ENCODE measurements around the gene GPT2.
"Not testable (repeated sequence)": the region's sequence is repeated elsewhere in the genome, so short reads cannot be mapped to it uniquely, and the experiment has no call there.

The GPT2 gene

DNA sequence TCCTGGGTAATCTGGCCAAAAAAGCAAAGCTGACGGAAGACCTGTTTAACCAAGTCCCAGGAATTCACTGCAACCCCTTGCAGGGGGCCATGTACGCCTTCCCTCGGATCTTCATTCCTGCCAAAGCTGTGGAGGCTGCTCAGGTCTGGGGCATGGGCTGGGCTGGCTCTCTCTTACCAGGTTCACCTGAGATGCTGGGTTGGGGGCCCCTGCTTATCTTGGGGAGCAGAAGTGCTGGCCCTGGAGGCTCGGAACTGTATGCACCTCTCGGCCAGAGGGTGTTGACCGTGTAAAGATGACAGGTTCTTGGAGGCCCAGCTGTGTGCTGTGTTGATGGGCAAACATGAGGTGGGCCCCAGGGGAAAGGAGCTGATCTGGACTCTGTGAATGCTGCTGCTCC, 40.2 kb downstream of the GPT2 start:
- DNase-seq, result no peak

DNA sequence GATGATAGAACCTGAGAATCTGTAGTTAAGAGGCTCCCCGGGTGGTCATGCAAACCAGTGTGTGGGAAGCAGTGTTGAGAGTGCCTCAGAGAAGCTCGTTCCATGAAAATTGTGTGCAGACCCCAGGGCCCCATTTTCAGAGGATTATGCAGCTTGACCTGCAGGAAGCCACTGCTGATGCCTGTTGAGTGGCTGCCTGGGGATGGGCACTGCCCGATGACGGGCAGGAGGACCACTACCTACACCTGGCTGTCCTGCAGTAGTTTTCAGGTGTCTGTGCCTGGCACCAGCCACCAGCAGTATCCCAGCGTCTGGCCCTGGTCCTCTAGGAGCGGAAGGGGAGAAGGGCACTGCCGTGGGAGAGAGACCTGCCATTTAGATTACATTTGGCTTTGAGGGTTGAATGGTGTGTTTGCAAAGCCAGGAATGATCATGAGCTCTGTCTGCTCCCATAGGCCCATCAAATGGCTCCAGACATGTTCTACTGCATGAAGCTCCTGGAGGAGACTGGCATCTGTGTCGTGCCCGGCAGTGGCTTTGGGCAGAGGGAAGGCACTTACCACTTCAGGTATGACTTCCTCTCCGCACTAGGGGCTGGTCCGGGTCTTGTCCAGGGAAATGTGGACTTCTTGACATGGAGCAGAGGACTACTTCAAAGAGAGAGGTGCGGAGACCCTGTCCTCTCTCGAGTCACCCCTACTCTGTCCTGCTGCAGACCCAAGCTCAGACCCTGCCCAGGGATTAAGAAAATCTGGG, 42.5 kb downstream of the GPT2 start:
- no peak for DNase-seq

DNA sequence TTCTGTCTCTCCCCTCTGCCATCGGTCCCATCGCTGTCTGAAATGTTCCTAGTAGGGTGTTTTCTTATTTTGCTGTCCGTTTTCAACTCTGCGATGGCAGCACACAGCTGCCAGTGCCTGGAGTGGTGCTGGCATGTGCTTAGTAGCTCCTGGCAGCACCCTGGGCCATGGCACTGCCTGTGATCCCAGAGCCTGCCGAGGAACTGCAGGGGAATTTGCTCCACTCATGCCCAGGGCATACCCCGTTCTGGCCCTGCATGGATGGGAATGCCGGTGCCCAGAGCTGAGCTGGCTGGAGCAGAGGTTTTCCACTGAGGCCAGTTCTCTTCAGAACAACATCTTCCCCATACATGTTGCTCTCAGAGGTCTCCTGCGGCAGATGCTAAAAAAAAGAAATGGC, 43.1 kb downstream of the GPT2 start:
- DNase-seq, result no peak

DNA sequence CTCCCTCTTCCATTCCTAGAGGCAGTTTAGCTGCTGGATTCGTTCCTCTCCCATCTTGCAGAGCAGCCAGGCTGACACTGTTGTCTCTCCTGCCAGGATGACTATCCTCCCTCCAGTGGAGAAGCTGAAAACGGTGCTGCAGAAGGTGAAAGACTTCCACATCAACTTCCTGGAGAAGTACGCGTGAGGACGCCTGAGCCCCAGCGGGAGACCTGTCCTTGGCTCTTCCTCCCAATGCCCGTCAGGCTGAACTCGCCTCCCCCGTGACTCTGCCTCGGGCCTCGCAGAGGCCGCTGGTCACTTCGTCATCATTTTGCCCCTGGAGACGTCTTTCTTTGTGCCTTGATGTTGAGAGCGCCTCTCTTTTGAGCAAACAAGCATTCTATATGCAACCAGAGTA, 44.6 kb downstream of the GPT2 start:
- DNase-seq, result no peak

DNA sequence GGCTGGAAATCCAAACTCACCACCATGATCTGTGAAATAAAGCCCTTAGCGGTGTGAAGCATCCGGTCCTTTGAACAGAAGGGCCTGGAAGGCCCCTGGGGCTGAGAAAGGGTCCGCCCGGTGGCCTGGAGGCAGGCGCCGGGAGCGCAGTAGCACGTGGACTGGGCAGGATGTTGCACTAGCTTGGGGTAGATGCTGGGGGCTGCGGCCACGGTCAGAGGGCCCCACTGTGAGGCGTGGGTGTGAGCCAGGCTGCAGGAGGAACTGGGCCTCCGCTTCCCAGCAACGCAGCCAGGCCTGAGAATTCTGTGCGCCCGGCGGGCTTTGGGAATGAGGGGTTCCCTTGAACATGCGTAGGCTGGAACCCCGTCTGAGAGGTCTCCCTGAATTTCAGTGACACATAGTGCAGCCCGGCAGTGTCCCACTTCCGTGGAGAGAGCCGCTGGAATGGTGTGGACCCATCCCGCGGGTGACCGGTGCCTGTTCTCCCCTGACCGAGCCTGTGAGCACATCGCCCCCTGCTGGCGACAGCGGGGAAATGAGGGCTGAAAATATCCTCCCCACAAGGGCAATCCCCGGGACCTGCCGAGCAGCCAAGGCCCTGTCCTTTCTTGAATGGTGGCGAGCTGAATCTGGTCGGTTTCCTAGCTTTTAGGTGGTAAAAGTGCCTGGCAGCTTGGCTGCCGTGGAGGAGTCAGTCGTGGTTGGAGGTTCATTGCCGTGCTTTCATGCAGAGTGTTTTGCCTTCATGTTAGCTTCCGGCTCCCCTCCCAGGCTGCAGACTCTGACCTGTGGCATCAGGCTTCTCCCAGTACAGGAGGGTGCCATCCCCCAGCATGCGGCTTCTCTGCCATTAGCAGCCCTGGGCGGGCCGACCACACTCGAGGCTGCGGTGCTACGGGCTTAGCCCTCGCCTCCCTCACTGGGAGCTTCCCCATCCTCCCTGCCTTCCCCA, 45.5 kb downstream of the GPT2 start:
- DNase-seq, result peak; percentile 70

DNA sequence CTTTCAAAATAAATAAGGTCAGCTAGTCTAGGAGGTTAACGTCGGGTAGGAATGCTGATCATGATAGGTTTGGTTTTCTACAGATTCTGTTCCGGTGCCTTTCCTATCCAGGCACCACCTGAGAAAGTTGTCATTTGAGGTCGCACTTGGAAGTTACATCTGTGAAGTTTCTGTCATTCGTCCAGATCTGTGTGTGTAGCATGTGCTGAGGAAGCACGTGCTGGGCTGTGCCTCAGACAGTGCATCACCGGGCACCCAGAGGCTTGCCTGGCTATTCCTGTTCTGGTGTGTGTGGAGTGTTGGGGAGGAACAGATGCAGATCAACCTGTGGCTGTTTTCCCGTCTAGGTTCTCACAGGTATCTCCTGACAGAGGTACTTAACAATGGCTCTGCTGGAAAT, 46.7 kb downstream of the GPT2 start:
- no peak for DNase-seq

DNA sequence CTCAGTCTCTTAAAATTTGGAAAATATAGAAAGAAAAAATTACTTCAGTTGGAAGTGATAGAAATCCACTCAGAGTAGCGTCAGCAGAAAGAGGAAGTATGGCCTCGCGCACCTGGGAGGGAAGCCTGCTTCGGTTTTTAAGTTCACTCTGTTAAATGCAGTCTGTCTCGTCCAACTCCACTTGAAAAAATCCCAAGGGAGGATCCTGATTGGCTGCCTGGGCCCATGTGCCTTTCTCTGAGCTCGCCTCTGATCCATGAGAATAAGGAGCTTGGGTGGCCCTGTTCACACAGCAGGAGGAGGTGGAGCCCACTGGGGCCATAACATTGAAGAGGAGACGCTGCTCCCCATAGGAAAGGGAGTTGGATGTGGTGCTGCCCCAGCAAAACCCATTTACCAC, 48.6 kb downstream of the GPT2 start:
- peak; percentile 81 for DNase-seq

DNA sequence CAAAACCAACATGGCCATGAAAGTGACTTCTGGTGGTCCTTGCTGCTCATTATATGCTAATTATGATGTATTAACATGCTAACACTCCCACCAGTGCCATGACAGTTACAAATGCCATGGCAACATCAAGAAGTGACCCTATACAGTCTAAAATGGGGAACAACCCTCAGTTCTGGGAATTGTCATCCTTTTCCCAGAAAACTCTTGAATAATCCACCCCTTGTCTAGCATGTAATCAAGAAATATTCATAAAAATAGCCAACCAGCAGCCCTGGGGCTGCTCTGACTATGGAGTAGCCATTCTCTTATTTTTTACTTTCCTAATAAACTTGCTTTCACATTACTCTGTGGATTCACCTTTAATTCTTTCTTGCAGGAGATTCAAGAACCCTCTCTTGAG, 53.4 kb downstream of the GPT2 start:
- no peak for DNase-seq

DNA sequence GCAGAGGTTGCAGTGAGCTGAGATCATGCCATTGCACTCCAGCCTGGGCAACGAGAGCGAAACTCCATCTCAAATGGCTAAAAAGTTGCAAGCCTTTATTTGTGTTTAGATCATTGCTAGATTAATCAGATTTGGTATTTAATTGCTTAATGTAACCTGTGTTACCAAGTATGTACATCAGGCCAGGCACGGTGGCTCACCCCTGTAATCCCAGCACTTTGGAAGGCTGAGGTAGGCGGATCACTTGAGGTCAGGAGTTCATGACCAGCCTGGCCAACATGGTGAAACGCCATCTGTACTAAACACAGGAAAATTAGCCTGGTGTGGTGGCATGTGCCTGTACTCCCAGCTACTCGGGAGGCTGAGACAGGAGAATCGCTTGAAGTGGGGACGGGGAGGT, 60.6 kb downstream of the GPT2 start:
- DNase-seq, result not testable (repeated sequence)

DNA sequence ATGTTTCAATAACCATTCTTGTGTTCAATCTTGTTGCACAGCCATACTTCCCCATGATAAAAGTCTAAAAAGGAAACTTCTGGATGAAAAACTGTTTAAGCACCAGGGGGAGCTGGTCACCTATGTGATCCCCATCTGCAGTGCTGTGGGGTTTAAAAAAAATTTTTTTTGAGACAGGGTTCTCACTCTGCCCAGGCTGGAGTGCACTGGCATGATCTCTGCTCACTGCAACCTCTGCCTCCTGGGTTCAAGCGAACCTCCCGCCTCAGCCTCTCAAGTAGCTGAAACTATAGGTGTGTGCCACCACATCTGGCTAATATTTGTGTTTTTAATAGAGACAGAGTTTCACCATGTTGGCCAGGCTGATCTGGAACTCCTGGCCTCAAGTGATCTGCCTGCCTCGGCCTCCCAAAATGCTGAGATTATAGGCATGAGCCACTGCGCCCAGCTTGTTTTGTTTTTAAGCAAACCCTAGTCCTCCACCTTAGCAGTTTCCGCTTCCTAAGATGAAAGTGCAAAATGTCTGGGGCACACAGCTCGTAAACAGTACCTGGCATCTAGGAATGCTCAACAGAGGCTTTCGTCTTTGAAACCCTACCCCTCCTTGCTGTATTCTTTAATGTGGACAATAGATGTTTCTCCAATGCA, 63.9 kb downstream of the GPT2 start:
- peak; percentile 75 for DNase-seq

DNA sequence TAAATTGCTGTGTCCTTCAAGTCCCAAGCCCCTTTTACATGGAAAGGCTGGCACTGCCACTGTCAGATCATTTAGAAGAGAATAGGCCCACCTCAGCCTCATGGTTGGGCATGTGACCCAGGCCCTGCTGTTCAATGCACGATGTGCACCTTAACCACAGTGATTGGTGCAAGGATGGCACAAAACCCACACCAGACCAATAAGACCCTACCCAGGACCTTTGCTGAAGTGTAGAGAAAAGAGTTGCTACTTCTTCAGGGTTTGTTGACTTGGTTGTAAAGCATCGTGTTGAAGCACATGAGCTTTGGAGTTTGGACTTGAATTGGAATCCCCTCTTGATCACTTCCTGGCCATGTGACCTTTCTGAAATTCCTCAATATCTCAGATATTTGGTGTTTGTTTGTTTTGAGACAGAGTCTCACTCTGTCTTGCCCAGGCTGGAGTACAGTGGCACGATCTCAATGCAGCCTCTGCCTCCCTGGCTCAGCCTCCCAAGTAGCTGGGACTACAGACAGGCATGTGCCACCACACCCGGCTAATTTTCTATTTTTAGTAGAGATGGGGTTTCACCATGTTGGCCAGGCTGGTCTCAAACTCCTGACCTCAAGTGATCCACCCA, 64.5 kb downstream of the GPT2 start:
- DNase-seq, result no peak

DNA sequence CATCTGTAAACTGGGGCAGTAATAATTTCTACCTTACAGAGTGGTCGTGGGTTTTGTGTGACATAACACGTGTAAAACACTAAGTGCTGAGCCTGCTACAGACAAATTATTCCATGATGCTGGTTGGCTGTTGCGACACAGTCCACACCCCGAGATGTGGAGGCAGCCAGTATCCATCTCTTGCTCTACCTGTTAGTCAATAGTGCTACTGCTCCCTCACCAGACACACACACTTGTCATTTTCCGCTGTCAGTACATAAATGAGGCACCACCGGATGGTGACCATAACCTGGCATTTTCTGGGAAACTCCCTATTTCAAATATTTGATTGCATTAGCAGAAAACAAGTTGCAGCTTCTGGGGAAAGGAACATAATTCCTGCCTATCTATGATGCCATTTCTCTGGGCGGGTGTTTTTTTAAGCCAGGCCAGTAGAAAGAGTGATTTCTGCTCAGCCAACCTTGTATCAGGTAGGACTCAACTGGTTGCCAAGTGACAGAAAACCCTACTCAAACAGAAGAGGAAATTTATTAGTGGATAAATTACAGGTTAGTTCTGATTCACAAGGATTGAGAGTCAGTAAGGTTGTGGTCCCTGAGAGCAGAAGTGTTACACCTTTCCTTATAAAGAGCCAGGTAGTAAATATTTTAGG, 65.2 kb downstream of the GPT2 start:
- no peak for DNase-seq

DNA sequence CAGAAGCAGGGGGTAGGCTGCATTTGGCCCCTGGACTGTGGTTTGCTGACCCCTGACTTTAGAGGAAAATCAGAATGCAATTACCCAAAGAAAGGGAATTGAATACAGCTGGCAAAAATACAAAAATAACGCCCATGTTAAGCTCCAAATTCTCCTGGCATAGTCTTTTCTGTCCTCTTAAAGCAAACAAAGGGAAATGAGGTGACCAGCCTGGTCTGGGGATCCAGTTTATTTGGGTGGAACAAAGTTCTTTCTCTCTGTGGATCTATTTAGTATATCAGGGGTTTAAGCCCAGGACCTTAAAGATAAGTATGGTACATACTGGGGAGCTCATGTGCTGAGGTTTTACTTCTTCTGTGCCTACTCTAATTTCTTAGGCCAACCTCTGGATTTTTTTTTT, 65.8 kb downstream of the GPT2 start:
- no peak for DNase-seq

DNA sequence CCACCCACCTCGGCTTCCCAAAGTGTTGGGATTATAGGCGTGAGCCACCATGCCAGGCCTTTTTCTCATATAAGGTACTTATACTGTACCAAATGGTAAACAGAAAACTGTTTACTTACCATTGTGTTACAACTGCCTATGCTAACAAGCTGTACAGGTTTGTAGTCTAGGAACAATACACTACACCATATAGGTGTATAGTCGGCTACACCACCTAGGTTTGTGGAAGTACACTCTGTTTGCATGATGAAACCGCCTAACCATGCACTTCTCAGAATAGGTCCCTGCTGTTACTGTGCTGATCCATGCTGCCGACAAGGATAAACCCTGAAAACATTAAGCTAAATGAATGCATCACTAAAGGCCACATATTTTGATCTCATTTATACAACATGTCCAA, 70.4 kb downstream of the GPT2 start:
- no peak for DNase-seq

DNA sequence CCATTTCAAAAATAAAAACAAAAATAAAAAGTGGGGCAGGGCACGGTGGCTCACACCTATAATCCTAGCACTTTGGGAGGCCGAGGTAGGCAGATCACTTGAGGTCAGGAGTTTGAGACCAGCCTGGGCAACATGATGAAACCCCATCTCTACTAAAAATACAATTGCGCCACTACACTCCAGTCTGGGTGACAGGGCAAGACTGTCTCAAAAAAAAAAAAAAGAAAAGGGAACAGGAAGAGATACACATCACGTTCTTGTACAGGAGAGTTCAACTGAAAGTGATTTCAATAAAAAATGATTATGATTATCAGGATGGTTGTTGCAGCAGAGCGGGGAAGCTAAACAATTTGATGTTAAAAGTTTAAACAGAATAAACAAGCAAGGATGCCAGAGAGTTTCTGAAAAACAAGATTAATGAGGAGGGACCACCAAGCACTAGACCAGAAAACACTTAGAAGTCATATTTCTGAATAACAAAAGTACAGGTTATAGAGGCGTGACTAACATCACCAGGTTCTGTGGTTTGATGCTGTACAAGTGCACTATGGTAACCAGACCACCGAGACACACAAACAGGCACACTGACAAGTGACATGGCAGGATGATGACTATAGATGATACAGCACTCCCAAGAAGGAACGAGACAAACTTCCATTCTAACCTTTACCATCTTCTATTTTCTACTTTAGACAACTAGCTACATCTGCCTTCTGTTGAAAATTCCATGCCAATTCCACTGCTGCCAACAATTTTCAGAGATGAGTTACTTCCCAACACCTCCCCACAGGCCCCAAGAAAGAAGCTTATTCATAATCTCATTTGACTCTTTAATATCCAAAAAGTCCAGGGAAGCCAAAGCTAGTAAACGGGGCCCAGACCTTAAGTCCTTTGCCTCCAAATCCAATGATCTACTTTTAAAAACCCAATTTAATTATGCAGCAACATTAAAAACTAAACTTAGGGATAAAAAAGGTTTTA, 77.5 kb downstream of the GPT2 start:
- DNase-seq, result no peak

DNA sequence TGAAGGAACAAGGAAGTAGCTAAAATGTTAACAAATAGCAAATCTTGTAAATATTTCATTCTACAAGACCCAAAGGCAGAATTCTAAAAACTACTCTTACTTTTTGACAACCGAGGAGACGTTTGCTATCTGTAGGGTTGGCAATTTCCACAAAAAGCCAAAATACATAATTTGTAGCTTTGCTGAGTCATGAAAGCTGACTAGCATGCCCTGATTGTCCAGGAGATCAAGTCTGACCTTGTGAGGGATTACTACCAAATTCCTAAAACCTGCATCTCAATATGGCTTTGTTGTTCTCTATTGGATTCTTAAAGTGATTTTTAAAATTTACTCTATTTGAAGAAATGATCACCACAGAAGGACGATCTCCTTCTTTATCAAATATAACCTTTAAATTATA, 78.5 kb downstream of the GPT2 start:
- DNase-seq, result no peak

DNA sequence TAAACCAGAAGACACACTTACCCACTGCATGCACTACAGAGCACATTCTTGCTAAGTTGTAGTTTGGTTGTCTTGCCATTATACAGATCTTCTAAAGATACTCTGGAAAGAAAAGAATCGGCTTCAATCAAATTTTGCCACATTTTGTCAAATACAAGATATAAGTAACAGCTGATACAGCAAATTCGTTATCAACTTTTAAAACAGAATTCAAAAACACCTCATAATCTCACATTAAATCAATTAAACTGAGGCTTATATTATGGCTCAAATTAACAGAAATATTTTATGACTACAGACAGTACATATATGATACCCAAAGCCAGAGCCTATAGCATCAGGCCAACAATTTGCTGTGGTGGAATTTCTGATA, 83.9 kb downstream of the GPT2 start:
- no peak for DNase-seq

DNA sequence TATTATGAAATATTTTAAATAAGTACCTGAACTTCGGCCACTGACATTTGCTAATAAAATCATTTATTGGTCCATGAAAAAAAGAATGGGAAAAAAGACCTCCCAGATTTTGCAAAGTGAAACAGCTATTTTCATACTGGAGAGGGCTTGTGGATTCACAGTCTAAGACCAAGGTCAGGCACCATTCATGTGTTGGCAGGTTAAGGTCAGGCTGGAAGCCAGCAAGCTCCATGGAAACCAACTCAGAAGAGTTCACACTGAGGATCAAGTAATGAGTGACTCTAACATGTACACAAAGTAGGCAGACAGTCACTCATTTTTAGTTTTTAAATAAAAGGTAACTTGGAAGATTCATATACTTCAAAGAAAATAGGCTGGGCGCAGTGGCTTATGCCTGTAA, 85.9 kb downstream of the GPT2 start:
- no peak for DNase-seq

DNA sequence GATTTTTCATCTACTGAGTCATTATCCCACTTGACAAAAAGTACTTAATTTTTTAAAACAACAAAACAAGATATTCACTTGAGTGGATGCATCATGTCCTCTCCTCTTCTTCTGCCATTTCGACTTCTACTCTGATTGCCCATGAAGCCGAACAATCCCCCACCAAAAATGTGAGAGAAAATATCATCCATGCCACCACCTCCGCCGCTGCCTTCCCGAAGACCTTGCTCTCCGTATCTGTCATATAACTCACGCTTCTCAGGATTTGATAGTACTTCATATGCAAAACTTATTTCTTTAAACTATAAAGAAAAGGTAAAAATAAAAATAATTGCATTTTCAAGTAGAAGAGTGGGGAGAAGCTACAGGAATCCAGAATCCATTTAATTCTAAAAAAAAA, 87.1 kb downstream of the GPT2 start:
- no peak for DNase-seq

DNA sequence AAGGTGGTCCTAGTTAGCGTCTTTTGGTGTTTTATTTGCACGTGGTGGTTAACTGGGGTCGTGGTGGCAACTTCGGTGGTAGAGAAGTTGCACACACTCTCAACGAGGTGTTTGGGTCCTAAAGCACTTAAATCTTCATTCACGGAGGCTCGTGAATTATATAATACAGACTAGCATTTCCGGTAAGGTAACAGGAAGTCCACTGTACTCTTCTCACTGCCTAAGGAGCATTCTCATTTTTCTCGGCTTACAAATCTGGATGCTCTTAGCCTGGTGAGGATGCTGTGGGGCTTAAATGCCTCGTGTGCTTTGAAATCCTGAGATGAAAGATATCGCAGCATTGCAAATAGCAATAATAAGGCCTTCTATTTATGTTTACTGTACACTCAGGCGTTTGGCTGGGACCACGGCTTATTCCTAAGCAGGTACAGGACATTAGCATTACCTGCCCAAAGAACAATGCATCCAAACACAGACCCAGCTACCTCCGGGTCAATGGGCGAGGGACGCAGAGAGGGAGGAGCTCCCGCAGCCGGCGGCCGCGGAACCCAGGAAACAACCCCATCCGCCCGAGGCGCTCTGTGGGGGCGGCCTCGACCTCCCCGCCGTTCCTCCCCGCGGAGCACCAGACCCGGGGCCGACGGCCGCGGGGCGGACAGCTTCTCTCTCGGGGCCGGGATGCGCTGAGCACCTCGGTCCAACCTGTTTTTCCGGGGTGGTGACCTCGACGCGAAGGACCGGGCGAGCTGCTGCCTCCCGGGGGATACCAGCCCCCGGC, 88.5 kb downstream of the GPT2 start:
- peak; percentile 59 for DNase-seq
